K562 (cell line): ENCODE results near the gene ADAM10. TPM values are rescaled to one million over a fixed set of nuclear protein-coding genes. Genes with fewer than 3 reads are reported as not detected.

Experiments
- ARID1B ChIP-seq: fragments of 450-650 bp; IDR thresholded peaks from 2 replicates; pipeline ENCODE4 v1.6.1; 2016; ENCODE audit warnings: antibody characterized with exemption, mild to moderate bottlenecking, inconsistent platforms
- BRD4 ChIP-seq: fragments of 200-600 bp; sonication (generic); IDR thresholded peaks from 2 replicates; pipeline ENCODE4 v1.6.1; 2017; ENCODE audit warnings: inconsistent platforms
- CBX8 ChIP-seq: fragments of 200-600 bp; sonication (generic); IDR thresholded peaks from 2 replicates; pipeline ENCODE4 v1.6.1; 2012; ENCODE audit warnings: borderline replicate concordance, mixed run types, low read depth, mild to moderate bottlenecking, moderate library complexity, mixed read lengths, low read length, control low read depth, inconsistent platforms; ENCODE audit not compliant: poor library complexity, severe bottlenecking; ENCODE audit errors: extremely low read depth
- FOXP1 ChIP-seq: sonication (generic); formaldehyde crosslinking; IDR thresholded peaks from 2 replicates; pipeline ENCODE4 v1.8.0; 2022; ENCODE audit warnings: mild to moderate bottlenecking, missing genetic modification reagents
- HBP1 ChIP-seq: fragments of 450-650 bp; formaldehyde crosslinking; IDR thresholded peaks from 2 replicates; pipeline ENCODE4 v1.4.0; 2022; ENCODE audit warnings: missing genetic modification characterization
- HINFP ChIP-seq: fragments of 450-650 bp; conservative IDR thresholded peaks from 2 replicates; pipeline ENCODE4 v1.6.1; 2016; ENCODE audit warnings: missing genetic modification characterization, low read depth, mild to moderate bottlenecking, control low read depth, missing compliant biosample characterization
- RB1 ChIP-seq: fragments of 450-650 bp; IDR thresholded peaks from 2 replicates; pipeline ENCODE4 v1.6.1; 2017; ENCODE audit warnings: low read depth, mild to moderate bottlenecking
- RBM25 ChIP-seq: fragments of 200-400 bp; formaldehyde crosslinking; IDR thresholded peaks from 2 replicates; pipeline ENCODE4 v1.6.1; 2018; ENCODE audit warnings: low read length, low read depth, moderate library complexity; ENCODE audit not compliant: severe bottlenecking
- RHOXF2B ChIP-seq: fragments of 250-450 bp; sonication (Bioruptor Pico); conservative IDR thresholded peaks from 2 replicates; pipeline ENCODE4 v1.5.1; 2021
- TRIM24 ChIP-seq, 2 experiments: fragments of 450-650 bp; IDR thresholded peaks; 2 replicates each; pipeline ENCODE4 v1.6.1; 2016
- polyA plus RNA-seq, 8 experiments: library from polyadenylated mRNA; depleted of rRNA in 4 of 8; stranded (reverse) in 5 of 8; unstranded in 3 of 8; fragments of >200 nt; fragmentation: Nextera tagmentation in 2 of 8; fragmentation: Illumina TruSeq in 1 of 8; extraction: Ambion mirVana in 2 of 8; extraction: Trizol in 1 of 8; gene quantifications; 2 replicates each; pipeline versions ENCODE4 v1.2.1 to v1.2.3, GENCODE V29; 2011 to 2014; ENCODE audit warnings: inconsistent platforms in 1 of 8, missing spikeins in 1 of 8
- total RNA-seq, 7 experiments: library from RNA; depleted of rRNA in 6 of 7; stranded (reverse); fragments of >200 nt in 6 of 7; fragmentation: Illumina TruSeq in 2 of 7; extraction: Trizol in 2 of 7; gene quantifications; 2 replicates each; pipeline versions ENCODE4 v1.2.1 to v1.2.3, GENCODE V29; 2011 to 2021; ENCODE audit warnings: low replicate concordance in 1 of 7

Gene ADAM10
- total and polyA plus RNA-seq, 9 of the 15 experiments (the other 6 are each of a cell fraction or from before 2014, with no cell fraction given), result 11.9 to 152 (median 57.3) TPM

- TF ChIP-seq HINFP (tag) (no peak), BRD4 (no peak), HBP1 (CRISPR knock-in tag) (no peak), RHOXF2B (CRISPR knock-in tag) (no peak), ARID1B (no peak), RBM25 (no peak), CBX8 (no peak), RB1 (no peak), FOXP1 (CRISPR knock-in tag) (no peak), TRIM24 (IDR thresholded peaks at IDR 0.05) (no peak)
Observed at GRCh38 chr15:58597943-58598828, 151.3 kb downstream of the ADAM10 start (continued).
